ENCODE measurements around the gene DCST1.

DNA sequence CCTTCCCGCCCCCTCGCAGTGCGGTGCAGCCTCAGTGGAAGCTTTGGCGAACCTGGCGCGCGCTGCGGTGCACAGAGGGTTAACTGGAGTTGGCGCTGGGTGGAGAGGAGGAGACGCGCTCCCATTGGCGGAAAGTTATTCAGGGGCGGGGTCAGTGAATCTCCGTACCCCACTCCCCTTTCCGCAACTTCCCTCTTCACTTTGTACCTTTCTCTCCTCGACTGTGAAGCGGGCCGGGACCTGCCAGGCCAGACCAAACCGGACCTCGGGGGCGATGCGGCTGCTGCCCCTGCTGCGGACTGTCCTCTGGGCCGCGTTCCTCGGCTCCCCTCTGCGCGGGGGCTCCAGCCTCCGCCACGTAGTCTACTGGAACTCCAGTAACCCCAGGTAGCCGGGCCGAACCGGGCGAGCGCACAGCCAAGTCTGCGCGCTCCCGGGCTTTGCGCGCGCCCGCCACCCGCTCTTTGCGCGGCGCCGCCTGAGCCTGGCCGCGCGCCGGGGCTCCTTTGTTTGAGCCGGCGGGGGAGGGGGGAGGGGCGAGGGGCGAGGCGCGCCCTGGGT is 30.0 kb downstream of the DCST1 start, which contains the start of gene EFNA4:
- TF ChIP-seq, protein P1, sequence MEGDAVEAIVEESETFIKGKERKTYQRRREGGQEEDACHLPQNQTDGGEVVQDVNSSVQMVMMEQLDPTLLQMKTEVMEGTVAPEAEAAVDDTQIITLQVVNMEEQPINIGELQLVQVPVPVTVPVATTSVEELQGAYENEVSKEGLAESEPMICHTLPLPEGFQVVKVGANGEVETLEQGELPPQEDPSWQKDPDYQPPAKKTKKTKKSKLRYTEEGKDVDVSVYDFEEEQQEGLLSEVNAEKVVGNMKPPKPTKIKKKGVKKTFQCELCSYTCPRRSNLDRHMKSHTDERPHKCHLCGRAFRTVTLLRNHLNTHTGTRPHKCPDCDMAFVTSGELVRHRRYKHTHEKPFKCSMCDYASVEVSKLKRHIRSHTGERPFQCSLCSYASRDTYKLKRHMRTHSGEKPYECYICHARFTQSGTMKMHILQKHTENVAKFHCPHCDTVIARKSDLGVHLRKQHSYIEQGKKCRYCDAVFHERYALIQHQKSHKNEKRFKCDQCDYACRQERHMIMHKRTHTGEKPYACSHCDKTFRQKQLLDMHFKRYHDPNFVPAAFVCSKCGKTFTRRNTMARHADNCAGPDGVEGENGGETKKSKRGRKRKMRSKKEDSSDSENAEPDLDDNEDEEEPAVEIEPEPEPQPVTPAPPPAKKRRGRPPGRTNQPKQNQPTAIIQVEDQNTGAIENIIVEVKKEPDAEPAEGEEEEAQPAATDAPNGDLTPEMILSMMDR (IDR thresholded peaks at IDR 0.05) = no peak
- TF ChIP-seq, protein P2, sequence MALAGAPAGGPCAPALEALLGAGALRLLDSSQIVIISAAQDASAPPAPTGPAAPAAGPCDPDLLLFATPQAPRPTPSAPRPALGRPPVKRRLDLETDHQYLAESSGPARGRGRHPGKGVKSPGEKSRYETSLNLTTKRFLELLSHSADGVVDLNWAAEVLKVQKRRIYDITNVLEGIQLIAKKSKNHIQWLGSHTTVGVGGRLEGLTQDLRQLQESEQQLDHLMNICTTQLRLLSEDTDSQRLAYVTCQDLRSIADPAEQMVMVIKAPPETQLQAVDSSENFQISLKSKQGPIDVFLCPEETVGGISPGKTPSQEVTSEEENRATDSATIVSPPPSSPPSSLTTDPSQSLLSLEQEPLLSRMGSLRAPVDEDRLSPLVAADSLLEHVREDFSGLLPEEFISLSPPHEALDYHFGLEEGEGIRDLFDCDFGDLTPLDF (CRISPR knock-in tag; IDR thresholded peaks at IDR 0.05) = no peak
- TF ChIP-seq SP1 (CRISPR knock-in tag; conservative IDR thresholded peaks at IDR 0.05) (peak; percentile 62), RELA (CRISPR knock-in tag; IDR thresholded peaks at IDR 0.05; ENCODE audit: borderline replicate concordance) (no peak), TCF7 (CRISPR knock-in tag; IDR thresholded peaks at IDR 0.05; ENCODE audit: low read depth) (no peak)
